GM21447 (cell line): ENCODE data around the gene ZC3H18.
"Not testable (repeated sequence)": the region's sequence is repeated elsewhere in the genome, so short reads cannot be mapped to it uniquely, and the experiment has no call there.

Experiments used
- ATAC-seq: cut with Tn5 transposase; IDR thresholded peaks from one replicate; pipeline ENCODE4 v1.9.1; 2021; ENCODE audit not compliant: unreplicated experiment

The ZC3H18 gene

GRCh38 chr16:88651989-88652761, 82.0 kb downstream of the ZC3H18 start:
- no peak for ATAC-seq

DNA sequence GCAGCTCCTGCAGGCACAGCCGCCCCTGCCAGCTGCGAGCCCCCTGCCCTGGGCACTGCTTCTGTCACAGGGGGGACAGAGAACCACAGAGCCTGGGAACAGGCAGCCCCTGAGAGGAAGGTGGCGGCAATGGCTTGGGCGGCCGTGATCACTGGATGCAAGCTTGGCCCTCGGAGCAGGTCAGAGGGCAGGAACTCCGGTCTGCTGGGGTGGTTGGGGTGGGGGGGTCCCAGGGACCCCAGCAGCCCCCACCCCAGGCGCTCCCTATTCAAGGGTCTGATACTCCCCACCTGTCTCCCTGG, 82.5 kb downstream of the ZC3H18 start:
- ATAC-seq: no peak

- ATAC-seq: no peak
Observed at GRCh38 chr16:88653101-88653500, 82.9 kb downstream of the ZC3H18 start.

DNA sequence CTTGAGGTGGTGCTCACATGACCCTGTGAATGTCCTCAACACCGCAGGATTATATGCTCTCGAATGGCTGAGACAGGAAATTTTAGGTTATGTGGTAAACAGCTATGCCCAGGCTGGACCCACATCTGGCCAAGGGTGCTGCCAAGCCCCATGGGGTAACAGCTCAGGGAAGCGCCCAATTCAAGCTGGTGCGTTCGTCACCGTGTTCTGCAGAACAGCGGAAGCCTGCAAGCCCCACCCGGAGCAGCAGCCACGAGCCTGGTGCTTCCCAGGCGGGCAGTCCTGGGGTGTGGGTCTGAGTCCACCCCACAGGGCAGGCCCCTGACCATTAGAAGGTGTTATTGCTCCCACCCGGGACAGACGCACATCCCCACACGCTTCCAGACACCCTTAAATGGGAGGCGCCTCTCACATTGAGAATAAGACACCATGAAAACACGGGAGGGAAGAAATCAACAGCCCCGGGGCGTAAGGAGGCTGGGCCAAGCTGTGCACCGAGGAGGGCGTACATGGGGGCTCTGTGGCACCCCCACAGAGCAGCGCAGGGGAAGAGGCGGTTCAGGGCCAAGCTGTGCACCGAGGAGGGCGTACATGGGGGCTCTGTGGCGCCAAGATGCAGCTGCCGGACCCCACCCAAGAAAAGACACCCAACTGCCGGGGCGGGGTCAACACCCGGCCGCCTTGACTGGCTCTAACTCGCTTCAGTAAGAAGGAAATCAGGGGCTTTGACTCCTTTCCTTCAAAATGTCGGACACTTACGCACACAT, 83.6 kb downstream of the ZC3H18 start:
- no peak for ATAC-seq

GRCh38 chr16:88654363-88655052, 84.3 kb downstream of the ZC3H18 start:
- no peak for ATAC-seq

DNA sequence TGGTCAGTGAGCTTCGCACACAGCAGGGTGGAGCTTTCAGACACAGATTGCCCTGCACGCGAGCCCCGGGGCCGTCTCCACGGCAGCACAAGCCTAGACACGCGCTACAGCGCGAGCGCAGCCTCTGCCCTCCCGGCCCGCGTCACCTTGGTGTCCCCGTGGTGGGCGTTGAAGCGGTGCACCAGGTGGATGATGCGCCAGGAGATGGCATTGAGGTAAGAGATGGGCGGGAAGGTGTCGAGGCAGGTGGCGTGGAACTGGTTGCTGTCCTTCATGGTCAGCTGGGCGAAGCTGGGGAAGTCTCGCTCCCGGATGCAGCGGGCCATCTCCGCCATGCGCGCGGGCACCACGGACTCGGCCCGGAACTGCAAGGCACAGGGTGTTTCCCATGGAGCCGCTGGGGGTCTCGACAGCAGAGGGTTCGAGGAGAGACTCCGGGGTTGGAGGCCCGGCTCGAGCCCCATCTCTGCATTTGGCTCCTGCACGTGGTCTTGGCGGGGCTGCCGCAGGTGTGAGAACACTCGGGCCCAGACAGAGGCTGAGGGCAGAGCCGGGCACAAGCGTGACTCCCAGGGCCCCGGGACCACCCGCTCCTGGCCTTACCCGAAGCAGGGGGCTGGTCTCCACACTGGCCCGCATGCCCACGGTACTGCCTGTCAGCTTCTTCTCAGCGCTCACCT, 85.0 kb downstream of the ZC3H18 start:
- ATAC-seq: no peak

DNA sequence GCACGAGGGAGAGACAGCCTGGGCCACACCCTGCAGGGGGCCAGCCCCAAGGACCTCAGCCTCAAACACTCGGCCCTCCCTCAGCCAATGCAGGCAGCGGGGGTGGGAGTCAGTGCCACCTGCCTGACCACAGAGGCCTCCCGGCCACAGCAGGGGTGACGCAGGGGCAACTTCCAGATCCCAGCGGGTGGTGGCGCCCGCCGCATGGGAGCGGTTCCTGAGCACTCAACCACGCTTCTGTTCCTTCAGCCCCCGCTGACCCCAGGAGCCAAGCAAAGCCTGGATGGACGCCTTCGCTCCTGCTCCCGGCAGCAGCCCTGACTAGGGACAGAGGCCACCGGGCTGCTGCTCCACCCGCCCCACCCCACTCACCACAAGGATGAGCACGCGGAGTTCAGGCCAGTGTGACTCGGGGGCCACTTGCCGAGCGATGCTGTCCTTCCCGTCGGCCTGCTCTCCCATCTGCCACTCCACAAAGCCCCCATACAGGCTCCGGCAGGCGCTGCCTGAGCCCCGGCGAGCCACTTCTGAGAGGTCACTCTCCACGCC, 85.6 kb downstream of the ZC3H18 start:
- no peak for ATAC-seq

DNA sequence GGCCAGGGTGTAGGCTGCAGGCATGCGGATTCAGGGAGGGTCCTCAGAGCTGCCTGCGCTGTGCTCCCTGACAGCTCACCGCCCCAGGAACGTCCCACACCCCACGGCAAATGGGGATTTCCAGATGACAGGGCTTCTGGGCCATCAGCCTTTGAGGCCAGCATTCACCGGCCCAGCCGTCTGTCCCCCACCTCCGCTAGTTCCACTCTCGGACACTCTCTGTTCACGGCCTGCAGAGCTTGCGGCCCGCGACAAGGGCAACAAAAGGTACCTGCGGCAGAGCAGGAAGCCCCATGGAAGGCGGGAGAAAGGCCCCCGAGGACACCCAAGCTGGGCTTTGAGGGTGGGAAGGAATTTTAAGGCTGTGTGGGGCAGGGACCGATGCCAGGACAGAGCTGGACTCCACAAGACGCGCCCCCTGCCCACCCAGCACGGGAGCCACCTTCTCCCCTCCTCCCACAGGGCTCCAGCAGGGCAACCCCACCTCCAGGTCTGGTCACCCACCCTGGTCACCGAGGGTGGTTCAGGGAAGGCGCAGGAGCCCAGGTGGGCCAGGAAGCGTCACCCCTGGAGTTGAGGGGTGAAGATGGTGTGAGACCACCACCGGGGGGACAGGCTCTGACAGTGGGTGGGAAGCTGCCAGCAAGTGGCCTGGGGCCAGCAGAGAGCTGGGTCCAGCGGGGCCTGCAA, 86.2 kb downstream of the ZC3H18 start:
- ATAC-seq: no peak

- ATAC-seq: no peak
Observed at GRCh38 chr16:88657371-88657770, 87.2 kb downstream of the ZC3H18 start.

- ATAC-seq: no peak
Observed at GRCh38 chr16:88658714-88659113, 88.5 kb downstream of the ZC3H18 start.

GRCh38 chr16:88659160-88659559, 89.0 kb downstream of the ZC3H18 start:
- no peak for ATAC-seq

GRCh38 chr16:88661468-88661867, 91.3 kb downstream of the ZC3H18 start:
- ATAC-seq: no peak

- ATAC-seq: peak; percentile 15
Observed at GRCh38 chr16:88662222-88662842, 92.1 kb downstream of the ZC3H18 start.

DNA sequence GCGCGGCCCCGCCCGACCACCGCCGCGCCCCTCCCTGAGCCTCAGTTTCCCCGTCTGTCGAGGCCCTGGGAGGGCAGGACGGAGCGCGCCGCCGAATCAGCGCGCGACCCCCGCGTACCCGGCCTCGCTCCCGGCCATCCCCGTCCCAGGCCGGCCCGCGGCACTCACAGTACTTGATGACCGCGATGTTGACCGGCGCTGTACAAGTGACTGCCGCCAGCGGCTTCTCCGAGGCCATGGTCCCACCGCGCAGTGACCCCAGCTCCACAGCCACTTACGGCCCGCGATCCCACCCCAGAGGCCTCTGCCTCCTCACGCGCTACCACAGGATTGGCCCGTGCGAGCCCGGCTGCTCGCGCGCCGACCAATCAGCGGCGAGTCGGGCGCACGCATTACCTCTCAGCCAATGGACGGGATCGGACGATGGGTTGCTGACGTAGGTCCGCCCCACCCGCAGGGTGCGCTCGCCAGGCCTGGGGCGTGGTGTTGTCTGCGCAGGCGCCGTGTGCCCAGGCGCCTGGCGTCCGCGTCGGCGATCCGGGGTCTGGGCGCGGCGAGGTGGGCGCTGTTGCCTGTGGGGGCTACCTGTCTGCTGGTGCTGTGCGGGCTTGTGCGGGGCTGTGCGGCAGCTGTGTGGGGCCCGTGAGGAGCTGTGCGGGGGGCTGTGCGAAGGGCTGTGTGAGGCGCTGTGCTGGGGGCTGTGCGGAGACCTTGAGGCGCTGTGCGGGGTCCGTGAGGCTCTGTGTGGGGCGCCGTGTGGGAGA, 92.8 kb downstream of the ZC3H18 start, which contains the start of gene MVD:
Gene MVD, minus strand, starts transcription at position 249 of the 764 bp plus-strand sequence. Its CDS starts 11 bp downstream, at position 238.
- ATAC-seq: peak; percentile 88

DNA sequence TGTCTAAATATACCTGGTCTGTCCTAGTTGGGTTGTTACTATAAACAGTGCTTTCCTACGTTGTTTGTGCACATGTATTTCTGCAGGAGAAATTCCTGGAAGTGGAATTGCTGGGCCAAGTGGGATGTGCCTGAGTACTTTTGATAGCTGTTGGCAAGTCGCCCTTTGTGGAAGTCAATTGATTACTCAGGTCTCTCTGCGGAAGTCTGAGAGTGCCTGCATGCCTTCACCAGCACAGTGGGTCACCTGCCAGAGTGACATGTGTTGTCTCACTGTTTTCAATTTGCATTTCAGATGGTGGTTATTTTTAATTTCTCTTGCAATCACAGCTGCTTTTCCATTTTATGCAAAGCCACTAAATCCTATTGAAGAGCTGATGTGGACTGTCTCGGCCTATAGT, 94.9 kb downstream of the ZC3H18 start:
- ATAC-seq: no peak

GRCh38 chr16:88665570-88665969, 95.4 kb downstream of the ZC3H18 start:
- no peak for ATAC-seq

- ATAC-seq: no peak
Observed at GRCh38 chr16:88667461-88667860, 97.3 kb downstream of the ZC3H18 start.

DNA sequence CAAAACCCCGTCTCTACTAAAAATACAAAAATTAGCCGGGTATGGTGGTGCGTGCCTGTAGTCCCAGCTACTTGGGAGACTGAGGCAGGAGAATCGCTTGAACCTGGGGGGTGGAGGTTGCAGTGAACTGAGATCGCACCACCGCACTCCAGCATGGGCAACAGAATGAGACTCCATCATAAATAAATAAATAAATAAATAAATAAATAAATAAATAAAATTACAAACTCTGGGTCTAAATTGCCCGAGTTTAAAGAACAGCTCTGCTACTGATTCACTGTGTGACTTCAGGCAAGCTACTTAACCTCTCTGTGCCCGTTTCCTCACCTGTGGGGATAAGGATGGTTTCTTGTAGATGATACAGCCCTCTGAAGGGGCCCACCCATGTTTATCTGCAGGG, 99.3 kb downstream of the ZC3H18 start:
- not testable (repeated sequence) for ATAC-seq

GRCh38 chr16:88669980-88670379, 99.8 kb downstream of the ZC3H18 start:
- no peak for ATAC-seq
